Nephron (organoid): ENCODE results near the gene FBXL22.

Experiments
- H3K27ac Mint-ChIP-seq, 3 experiments: 2 replicates each; pipeline ENCODE4 v1.8.0; 2020; ENCODE audit warnings: mixed read lengths in 3 of 3, mild to moderate bottlenecking in 2 of 3, moderate library complexity in 1 of 3
- H3K27me3 Mint-ChIP-seq: 2 replicates; pipeline ENCODE4 v1.8.0; 2021; ENCODE audit warnings: low read depth, mild to moderate bottlenecking, moderate library complexity, mixed read lengths
- H3K36me3 Mint-ChIP-seq: 2 replicates; pipeline ENCODE4 v1.8.0; 2020; ENCODE audit warnings: low read depth, mixed read lengths
- H3K4me1 Mint-ChIP-seq: 2 replicates; pipeline ENCODE4 v1.8.0; 2020; ENCODE audit warnings: mixed read lengths
- H3K4me3 Mint-ChIP-seq, 3 experiments: 2 replicates each; pipeline ENCODE4 v1.8.0; 2020; ENCODE audit warnings: mild to moderate bottlenecking in 3 of 3, mixed read lengths in 3 of 3, moderate library complexity in 2 of 3
- H3K9me3 Mint-ChIP-seq: 2 replicates; pipeline ENCODE4 v1.8.0; 2020; ENCODE audit warnings: mixed read lengths
- TF ChIP-seq, protein P1 (sequence below), 3 experiments: fragments of 200-600 bp; sonication (generic); IDR thresholded peaks; one replicate each; pipeline ENCODE4 v1.5.0; 2021; ENCODE audit warnings: antibody characterized with exemption in 3 of 3; ENCODE audit not compliant: unreplicated experiment in 3 of 3

FBXL22 gene

DNA sequence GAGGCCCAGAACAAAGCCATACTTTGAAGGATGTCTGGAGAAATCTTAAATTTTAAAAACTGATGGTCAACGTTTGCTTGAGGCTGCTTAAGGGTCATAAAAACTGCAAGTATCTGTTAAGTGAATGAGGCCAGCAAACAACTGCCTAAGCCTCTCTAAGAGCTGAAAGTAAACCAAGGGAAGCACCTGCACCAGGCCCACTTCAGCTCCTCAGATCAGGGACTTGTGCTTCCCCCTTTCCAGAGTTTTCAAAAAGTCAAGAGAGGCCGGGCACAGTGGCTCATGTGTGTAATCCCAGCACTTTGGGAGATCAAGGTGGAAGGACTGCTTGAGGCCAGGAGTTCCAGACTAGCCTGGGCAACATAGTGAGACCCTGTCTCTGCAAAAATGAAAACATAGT lies 9.1 kb downstream of the FBXL22 start:
- H3K36me3 Mint-ChIP-seq, result peaks cover 36% of the 10 kb centered on the region
- H3K4me3 Mint-ChIP-seq, result no peak overlapping the region

DNA sequence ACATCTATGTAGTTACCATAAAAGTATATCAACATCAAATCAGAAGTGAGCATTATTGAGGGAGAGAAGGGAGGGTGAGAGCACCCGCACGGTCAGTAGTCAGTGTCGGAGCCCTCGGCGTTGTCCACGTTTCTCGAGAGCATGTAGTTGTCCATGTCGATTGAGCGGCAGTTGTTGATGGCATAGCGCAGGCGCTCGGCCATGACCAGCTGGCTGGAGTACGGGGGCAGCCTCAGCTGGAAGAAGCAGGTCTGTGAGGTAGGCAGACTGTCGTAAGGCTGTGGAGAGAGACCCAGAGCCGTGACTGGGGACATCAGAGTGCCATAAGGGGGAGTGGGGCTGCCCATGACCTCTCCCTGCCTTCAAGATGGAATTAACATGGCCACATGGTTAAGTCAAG lies 11.8 kb downstream of the FBXL22 start:
- H3K36me3 Mint-ChIP-seq, result peaks cover 56% of the 10 kb centered on the region
- TF ChIP-seq, protein P1, sequence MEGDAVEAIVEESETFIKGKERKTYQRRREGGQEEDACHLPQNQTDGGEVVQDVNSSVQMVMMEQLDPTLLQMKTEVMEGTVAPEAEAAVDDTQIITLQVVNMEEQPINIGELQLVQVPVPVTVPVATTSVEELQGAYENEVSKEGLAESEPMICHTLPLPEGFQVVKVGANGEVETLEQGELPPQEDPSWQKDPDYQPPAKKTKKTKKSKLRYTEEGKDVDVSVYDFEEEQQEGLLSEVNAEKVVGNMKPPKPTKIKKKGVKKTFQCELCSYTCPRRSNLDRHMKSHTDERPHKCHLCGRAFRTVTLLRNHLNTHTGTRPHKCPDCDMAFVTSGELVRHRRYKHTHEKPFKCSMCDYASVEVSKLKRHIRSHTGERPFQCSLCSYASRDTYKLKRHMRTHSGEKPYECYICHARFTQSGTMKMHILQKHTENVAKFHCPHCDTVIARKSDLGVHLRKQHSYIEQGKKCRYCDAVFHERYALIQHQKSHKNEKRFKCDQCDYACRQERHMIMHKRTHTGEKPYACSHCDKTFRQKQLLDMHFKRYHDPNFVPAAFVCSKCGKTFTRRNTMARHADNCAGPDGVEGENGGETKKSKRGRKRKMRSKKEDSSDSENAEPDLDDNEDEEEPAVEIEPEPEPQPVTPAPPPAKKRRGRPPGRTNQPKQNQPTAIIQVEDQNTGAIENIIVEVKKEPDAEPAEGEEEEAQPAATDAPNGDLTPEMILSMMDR (IDR thresholded peaks at IDR 0.05; ENCODE audit: unreplicated experiment in 3 of 3), result no peak
- no peak overlapping the region for H3K4me3 Mint-ChIP-seq
- H3K9me3 Mint-ChIP-seq, result no peaks in the 10 kb centered on the region
- peaks cover 47% of the 10 kb centered on the region for H3K4me1 Mint-ChIP-seq
- H3K27ac Mint-ChIP-seq, result peak overlapping the region in 2 of 3 experiments; percentile 15 to 34
- H3K27me3 Mint-ChIP-seq, result peaks cover 7% of the 10 kb centered on the region

More for the DNA sequence above, 9.1 kb downstream of the FBXL22 start:
- Mint-ChIP-seq H3K9me3 (no peaks in the 10 kb centered on the region), H3K27ac (no peak overlapping the region), H3K4me1 (peaks cover 41% of the 10 kb centered on the region), H3K27me3 (peaks cover 17% of the 10 kb centered on the region)
- TF ChIP-seq, protein P1 (IDR thresholded peaks at IDR 0.05; ENCODE audit: unreplicated experiment in 3 of 3), result no peak

DNA sequence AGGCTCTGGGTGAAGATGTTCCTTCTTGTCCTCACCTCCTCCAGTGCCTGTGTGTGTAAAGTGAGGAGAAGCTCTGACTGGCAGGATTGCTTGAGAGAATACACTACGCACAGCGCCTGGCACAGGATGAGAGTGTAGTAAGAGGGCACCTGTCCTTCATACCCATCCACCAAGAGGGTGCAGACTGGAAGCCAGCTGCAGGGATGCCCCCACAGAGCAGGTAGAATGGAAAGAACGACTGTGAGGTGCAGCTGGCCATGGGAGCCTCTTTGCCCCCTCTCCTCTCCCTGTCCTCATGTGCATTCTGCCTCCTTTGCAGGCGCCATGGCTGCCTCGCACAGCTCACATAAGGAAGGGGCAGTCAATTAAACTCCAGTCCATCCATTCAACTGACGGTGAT lies 12.3 kb downstream of the FBXL22 start:
- Mint-ChIP-seq H3K4me3 (no peak overlapping the region), H3K27me3 (peaks cover 7% of the 10 kb centered on the region), H3K27ac (peak overlapping the region in 2 of 3 experiments; percentile 15 to 61), H3K36me3 (peaks cover 59% of the 10 kb centered on the region), H3K9me3 (no peaks in the 10 kb centered on the region), H3K4me1 (peaks cover 47% of the 10 kb centered on the region)
- TF ChIP-seq, protein P1 (IDR thresholded peaks at IDR 0.05; ENCODE audit: unreplicated experiment in 3 of 3), result no peak

DNA sequence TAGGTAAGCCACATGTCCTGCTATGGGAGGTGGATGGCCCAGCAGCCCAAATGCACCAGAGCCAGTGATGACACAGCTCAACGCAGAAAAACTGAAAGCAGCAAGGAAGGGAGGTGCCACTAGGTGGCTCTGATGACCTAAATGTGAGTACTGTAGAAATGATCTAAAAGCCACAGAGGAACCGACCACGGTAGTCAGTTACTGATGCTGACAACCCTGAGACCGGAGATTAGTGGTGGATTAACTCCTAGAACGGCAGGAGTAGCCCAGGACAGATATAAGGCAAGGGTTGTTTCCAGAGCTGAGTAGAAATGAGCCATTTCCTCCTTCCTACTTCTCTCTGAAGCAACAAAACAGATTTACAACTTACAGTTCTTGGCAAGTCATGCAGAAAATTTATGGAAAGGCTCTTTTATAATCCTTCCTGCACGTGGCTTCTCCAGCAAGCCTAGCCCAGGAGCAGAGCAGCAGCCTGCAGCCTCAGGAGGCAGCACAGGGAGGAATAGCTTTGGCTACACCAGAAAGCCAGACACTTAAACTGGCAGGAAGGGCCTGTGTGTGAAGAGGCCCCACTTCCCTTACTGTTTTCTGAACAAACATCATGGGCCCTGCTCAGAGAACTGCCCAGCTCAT lies 13.1 kb downstream of the FBXL22 start:
- Mint-ChIP-seq H3K4me3 (peak overlapping the region; percentile 47 to 61 (median 50)), H3K27ac (peak overlapping the region; percentile 96 to 98 (median 96)), H3K9me3 (no peaks in the 10 kb centered on the region), H3K4me1 (peaks cover 47% of the 10 kb centered on the region), H3K36me3 (peaks cover 66% of the 10 kb centered on the region), H3K27me3 (peaks cover 11% of the 10 kb centered on the region)
- TF ChIP-seq, protein P1 (IDR thresholded peaks at IDR 0.05; ENCODE audit: unreplicated experiment in 3 of 3), result peak; percentile 64 to 80 (median 74)

DNA sequence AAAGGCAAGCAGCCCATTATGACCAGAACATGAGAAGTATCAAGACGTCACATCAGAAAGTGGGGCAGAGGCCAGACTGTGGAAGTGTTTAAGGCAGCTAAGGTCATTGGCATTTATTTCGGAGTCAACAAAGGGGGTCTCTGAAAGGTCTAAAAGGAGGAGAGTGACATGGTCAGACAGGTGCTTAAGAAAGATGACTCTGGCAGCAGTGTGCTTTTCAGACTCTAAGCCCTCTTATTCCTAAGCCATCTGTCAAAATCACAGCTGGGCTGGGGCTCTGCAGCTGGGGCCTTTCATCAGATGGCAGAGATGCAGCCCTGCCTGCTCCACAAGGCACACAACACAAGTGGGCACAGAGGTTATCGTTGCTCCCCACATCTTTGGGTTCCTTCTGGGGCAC lies 14.0 kb downstream of the FBXL22 start:
- TF ChIP-seq, protein P1 (IDR thresholded peaks at IDR 0.05; ENCODE audit: unreplicated experiment in 3 of 3), result no peak
- Mint-ChIP-seq H3K4me3 (peak overlapping the region in 2 of 3 experiments; percentile 17 to 48), H3K27ac (peak overlapping the region; percentile 96 to 98 (median 96)), H3K4me1 (peaks cover 47% of the 10 kb centered on the region), H3K36me3 (peaks cover 70% of the 10 kb centered on the region), H3K9me3 (no peaks in the 10 kb centered on the region), H3K27me3 (peaks cover 9% of the 10 kb centered on the region)

DNA sequence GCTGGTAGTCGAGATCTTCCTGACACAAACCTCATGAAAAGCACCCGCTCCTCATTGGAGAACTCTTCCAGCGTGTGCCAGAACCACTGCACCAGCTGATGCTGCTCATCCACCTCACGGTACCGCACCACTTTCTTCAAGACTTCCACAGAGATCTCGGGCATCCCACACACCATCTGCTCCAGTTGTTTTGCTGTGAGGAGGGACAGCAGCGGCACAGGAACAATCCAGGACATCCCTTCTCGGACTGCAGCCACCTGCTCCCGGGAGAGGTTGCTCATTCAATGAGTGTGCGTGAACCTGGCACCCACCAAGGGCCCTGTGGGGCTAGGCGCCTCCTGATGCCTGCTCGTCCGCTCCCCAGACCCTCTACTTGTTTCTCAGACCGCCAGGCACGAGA lies 15.1 kb downstream of the FBXL22 start:
- H3K27ac Mint-ChIP-seq, result peak overlapping the region; percentile 80 to 98 (median 96)
- peaks cover 47% of the 10 kb centered on the region for H3K4me1 Mint-ChIP-seq
- H3K36me3 Mint-ChIP-seq, result peaks cover 72% of the 10 kb centered on the region
- H3K9me3 Mint-ChIP-seq, result no peaks in the 10 kb centered on the region
- no peak overlapping the region for H3K4me3 Mint-ChIP-seq
- TF ChIP-seq, protein P1 (IDR thresholded peaks at IDR 0.05; ENCODE audit: unreplicated experiment in 3 of 3), result no peak
- peaks cover 5% of the 10 kb centered on the region for H3K27me3 Mint-ChIP-seq
